Upper lobe of left lung (tissue), 4 donors: ENCODE results near the gene LHX2.

Experiments
- EP300 ChIP-seq, 4 donors: sonication (generic); formaldehyde crosslinking; IDR thresholded peaks; one replicate each; pipeline ENCODE4 v1.5.1; 2017; ENCODE audit warnings: antibody characterized with exemption in 4 of 4, control low read depth in 2 of 4
- POLR2A ChIP-seq, 4 donors: fragments of 450-650 bp; IDR thresholded peaks; one replicate each; pipeline ENCODE4 v1.5.1; 2016 to 2017; ENCODE audit warnings: antibody characterized with exemption in 4 of 4, mild to moderate bottlenecking in 2 of 4
- POLR2AphosphoS5 ChIP-seq, 2 donors: sonication (generic); formaldehyde crosslinking; IDR thresholded peaks; one replicate each; pipeline ENCODE4 v1.5.1; 2017; ENCODE audit warnings: antibody characterized with exemption in 2 of 2
- TF ChIP-seq, protein P1 (sequence below), 6 experiments: fragments of 450-650 bp in 4 of 6; fragments of 200-600 bp in 2 of 6; sonication (generic) in 2 of 6; IDR thresholded peaks; one replicate each; pipeline ENCODE4 v1.5.1; 2016 to 2019; ENCODE audit warnings: antibody characterized with exemption in 6 of 6

DNA sequence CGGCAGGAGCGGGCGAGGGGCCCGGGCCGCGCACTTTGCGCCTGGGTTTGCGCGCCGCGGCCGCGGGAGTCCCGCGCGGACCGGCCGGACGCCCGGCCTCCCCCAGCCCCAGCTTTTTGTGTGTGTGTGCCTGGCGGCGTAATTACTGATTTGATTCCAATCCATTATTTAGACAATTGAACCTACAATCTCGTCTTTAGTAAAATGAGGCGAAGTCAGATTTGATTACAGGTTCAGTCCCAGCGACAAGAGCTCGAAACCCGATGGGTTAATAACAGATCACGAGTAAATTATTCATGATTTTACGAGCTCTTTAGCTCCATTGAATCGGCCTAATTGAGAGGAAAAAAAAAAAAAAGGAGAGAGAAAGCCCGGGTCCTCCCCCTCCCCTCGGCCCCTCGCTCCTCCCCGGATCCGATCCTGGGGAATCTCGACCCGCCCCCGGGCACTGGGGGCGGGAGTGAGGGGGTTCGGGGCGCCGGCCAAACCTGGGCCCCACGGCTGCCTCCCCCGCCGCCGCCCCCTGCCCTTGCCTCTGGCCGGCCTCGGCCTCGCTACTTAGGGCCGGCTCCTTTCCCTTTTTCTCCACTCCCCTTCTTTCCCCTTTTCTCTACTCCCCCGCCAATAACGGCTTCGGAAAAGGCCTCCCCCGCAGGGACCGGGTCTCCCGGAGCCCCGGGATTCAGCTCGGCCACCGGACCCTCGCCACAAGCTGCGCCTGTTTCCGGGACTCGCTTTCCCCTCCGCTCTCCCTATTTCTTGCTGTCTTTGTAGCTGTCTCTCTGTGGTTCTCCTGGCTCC lies 6.6 kb downstream of the LHX2 start:
- TF ChIP-seq, protein P1, sequence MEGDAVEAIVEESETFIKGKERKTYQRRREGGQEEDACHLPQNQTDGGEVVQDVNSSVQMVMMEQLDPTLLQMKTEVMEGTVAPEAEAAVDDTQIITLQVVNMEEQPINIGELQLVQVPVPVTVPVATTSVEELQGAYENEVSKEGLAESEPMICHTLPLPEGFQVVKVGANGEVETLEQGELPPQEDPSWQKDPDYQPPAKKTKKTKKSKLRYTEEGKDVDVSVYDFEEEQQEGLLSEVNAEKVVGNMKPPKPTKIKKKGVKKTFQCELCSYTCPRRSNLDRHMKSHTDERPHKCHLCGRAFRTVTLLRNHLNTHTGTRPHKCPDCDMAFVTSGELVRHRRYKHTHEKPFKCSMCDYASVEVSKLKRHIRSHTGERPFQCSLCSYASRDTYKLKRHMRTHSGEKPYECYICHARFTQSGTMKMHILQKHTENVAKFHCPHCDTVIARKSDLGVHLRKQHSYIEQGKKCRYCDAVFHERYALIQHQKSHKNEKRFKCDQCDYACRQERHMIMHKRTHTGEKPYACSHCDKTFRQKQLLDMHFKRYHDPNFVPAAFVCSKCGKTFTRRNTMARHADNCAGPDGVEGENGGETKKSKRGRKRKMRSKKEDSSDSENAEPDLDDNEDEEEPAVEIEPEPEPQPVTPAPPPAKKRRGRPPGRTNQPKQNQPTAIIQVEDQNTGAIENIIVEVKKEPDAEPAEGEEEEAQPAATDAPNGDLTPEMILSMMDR (IDR thresholded peaks at IDR 0.05), result no peak
- no peak for TF ChIP-seq POLR2AphosphoS5 (IDR thresholded peaks at IDR 0.05)
- no peak for TF ChIP-seq EP300 (IDR thresholded peaks at IDR 0.05)
- no peak for TF ChIP-seq POLR2A (IDR thresholded peaks at IDR 0.05)
